ENCODE measurements around the gene CHI3L1.

The CHI3L1 gene

GRCh38 chr1:203131548-203132200 is 54.8 kb downstream of the CHI3L1 start:
- H2AFZ ChIP-seq (ENCODE audit: low read depth, low read length), result no peak overlapping the region
- H3K36me3 ChIP-seq (replicated peaks; ENCODE audit: low read depth, low read length), result no peaks in the 10 kb centered on the region
- no peak overlapping the region for H3K9ac ChIP-seq (ENCODE audit: low read length)
- no peak overlapping the region for H3K4me3 ChIP-seq (ENCODE audit: low read length)
- H3K27me3 ChIP-seq (ENCODE audit: low read depth, low read length), result peaks cover 37% of the 10 kb centered on the region
- H3K27ac ChIP-seq (ENCODE audit: low read length), result no peak overlapping the region
- no peaks in the 10 kb centered on the region for H3K79me2 ChIP-seq (ENCODE audit: low read length)
- no peaks in the 10 kb centered on the region for H4K20me1 ChIP-seq (ENCODE audit: insufficient read depth, low read length)
- H3K4me2 ChIP-seq (ENCODE audit: low read length), result no peak overlapping the region
- TF ChIP-seq CTCF (IDR thresholded peaks at IDR 0.05; ENCODE audit: low read depth, low read length) (no peak), EZH2phosphoT487 (IDR thresholded peaks at IDR 0.05; ENCODE audit: low read depth) (no peak)
- H3K9me3 ChIP-seq (ENCODE audit: insufficient read depth, low read length), result no peaks in the 10 kb centered on the region
- peaks cover 8% of the 10 kb centered on the region for H3K4me1 ChIP-seq (ENCODE audit: low read length)

GRCh38 chr1:203130358-203130985 is 56.0 kb downstream of the CHI3L1 start:
- Histone ChIP-seq H3K27me3 (ENCODE audit: low read depth, low read length) (peaks cover 44% of the 10 kb centered on the region), H2AFZ (ENCODE audit: low read depth, low read length) (no peak overlapping the region), H4K20me1 (ENCODE audit: insufficient read depth, low read length) (no peaks in the 10 kb centered on the region), H3K36me3 (replicated peaks; ENCODE audit: low read depth, low read length) (no peaks in the 10 kb centered on the region), H3K4me1 (ENCODE audit: low read length) (no peaks in the 10 kb centered on the region), H3K79me2 (ENCODE audit: low read length) (no peaks in the 10 kb centered on the region), H3K9me3 (ENCODE audit: insufficient read depth, low read length) (no peaks in the 10 kb centered on the region), H3K4me3 (ENCODE audit: low read length) (no peak overlapping the region), H3K9ac (ENCODE audit: low read length) (no peak overlapping the region), H3K4me2 (ENCODE audit: low read length) (no peak overlapping the region), H3K27ac (ENCODE audit: low read length) (no peak overlapping the region)
- TF ChIP-seq EZH2phosphoT487 (IDR thresholded peaks at IDR 0.05; ENCODE audit: low read depth) (no peak), CTCF (IDR thresholded peaks at IDR 0.05; ENCODE audit: low read depth, low read length) (no peak)

GRCh38 chr1:203129501-203130231 is 56.8 kb downstream of the CHI3L1 start:
- Histone ChIP-seq H2AFZ (ENCODE audit: low read depth, low read length) (no peak overlapping the region), H3K4me3 (ENCODE audit: low read length) (no peak overlapping the region), H3K79me2 (ENCODE audit: low read length) (no peaks in the 10 kb centered on the region), H4K20me1 (ENCODE audit: insufficient read depth, low read length) (no peaks in the 10 kb centered on the region), H3K9me3 (ENCODE audit: insufficient read depth, low read length) (no peaks in the 10 kb centered on the region), H3K27me3 (ENCODE audit: low read depth, low read length) (peaks cover 52% of the 10 kb centered on the region), H3K4me2 (ENCODE audit: low read length) (no peak overlapping the region), H3K9ac (ENCODE audit: low read length) (no peak overlapping the region), H3K36me3 (replicated peaks; ENCODE audit: low read depth, low read length) (no peaks in the 10 kb centered on the region), H3K27ac (ENCODE audit: low read length) (no peak overlapping the region), H3K4me1 (ENCODE audit: low read length) (no peaks in the 10 kb centered on the region)
- TF ChIP-seq EZH2phosphoT487 (IDR thresholded peaks at IDR 0.05; ENCODE audit: low read depth) (no peak), CTCF (IDR thresholded peaks at IDR 0.05; ENCODE audit: low read depth, low read length) (no peak)

Measured in OCI-LY3 (cell line).